Suprapubic skin (tissue), 3 donors: Measurements from ENCODE around the gene MAP3K4.

Experiments
- CTCF ChIP-seq, 2 donors: fragments of 200-600 bp in 1 of 2; fragments of 450-650 bp in 1 of 2; sonication (generic) in 1 of 2; IDR thresholded peaks; one replicate each; pipeline ENCODE4 v1.5.1; 2016 to 2019; ENCODE audit warnings: antibody characterized with exemption in 2 of 2, mild to moderate bottlenecking in 1 of 2, moderate library complexity in 1 of 2
- POLR2A ChIP-seq, 2 donors: fragments of 450-650 bp; IDR thresholded peaks; one replicate each; pipeline ENCODE4 v1.6.1; 2017; ENCODE audit warnings: antibody characterized with exemption in 2 of 2, mild to moderate bottlenecking in 2 of 2, moderate library complexity in 2 of 2

- TF ChIP-seq POLR2A (IDR thresholded peaks at IDR 0.05) (no peak), CTCF (IDR thresholded peaks at IDR 0.05) (no peak)
These were observed 123.9 kb downstream of the MAP3K4 start for GRCh38 chr6:161115468-161115867.
